HG03108 (cell line): Measurements from ENCODE around the gene SEMA6A.

Experiments
- ATAC-seq: cut with Tn5 transposase; IDR thresholded peaks from one replicate; pipeline ENCODE4 v1.9.1; 2021; ENCODE audit warnings: moderate library complexity; ENCODE audit not compliant: unreplicated experiment

Gene SEMA6A

GRCh38 chr5:116498503-116499048 lies 76.0 kb downstream of the SEMA6A start:
- no peak for ATAC-seq

- no peak for ATAC-seq
Measured at GRCh38 chr5:116497631-116498030, 77.0 kb downstream of the SEMA6A start.

GRCh38 chr5:116495786-116496357 lies 78.8 kb downstream of the SEMA6A start:
- ATAC-seq, result no peak

- ATAC-seq, result no peak
Measured at GRCh38 chr5:116494784-116495450, 79.7 kb downstream of the SEMA6A start.

- ATAC-seq, result no peak
Measured at GRCh38 chr5:116492776-116493175, 81.8 kb downstream of the SEMA6A start.

- no peak for ATAC-seq
Measured at GRCh38 chr5:116492016-116492623, 82.5 kb downstream of the SEMA6A start.

- ATAC-seq, result no peak
Measured at GRCh38 chr5:116488356-116489041, 86.1 kb downstream of the SEMA6A start.

GRCh38 chr5:116487045-116487444 lies 87.6 kb downstream of the SEMA6A start:
- no peak for ATAC-seq

- ATAC-seq, result no peak
Measured at GRCh38 chr5:116486588-116486987, 88.0 kb downstream of the SEMA6A start.

GRCh38 chr5:116484645-116485044 lies 90.0 kb downstream of the SEMA6A start:
- no peak for ATAC-seq

GRCh38 chr5:116482394-116482793 lies 92.2 kb downstream of the SEMA6A start:
- no peak for ATAC-seq

GRCh38 chr5:116480894-116481510 lies 93.6 kb downstream of the SEMA6A start:
- ATAC-seq, result no peak

- no peak for ATAC-seq
Measured at GRCh38 chr5:116479776-116480675, 94.6 kb downstream of the SEMA6A start.

- ATAC-seq, result no peak
Measured at GRCh38 chr5:116478491-116478890, 96.1 kb downstream of the SEMA6A start.

- ATAC-seq, result no peak
Measured at GRCh38 chr5:116476897-116477537, 97.6 kb downstream of the SEMA6A start.

GRCh38 chr5:116475338-116475737 lies 99.3 kb downstream of the SEMA6A start:
- ATAC-seq, result no peak

GRCh38 chr5:116473706-116474105 lies 100.9 kb downstream of the SEMA6A start:
- ATAC-seq, result no peak

GRCh38 chr5:116472274-116472673 lies 102.3 kb downstream of the SEMA6A start:
- no peak for ATAC-seq

- ATAC-seq, result no peak
Measured at GRCh38 chr5:116469631-116470030, 105.0 kb downstream of the SEMA6A start.

- ATAC-seq, result no peak
Measured at GRCh38 chr5:116468583-116468982, 106.0 kb downstream of the SEMA6A start.
